DMS53 (cell line): ENCODE data around the gene ARID1B.

Experiments used
- DNase-seq: peaks from one replicate; lab custom pipeline; 2025; lab: John Stamatoyannopoulos, UW

The ARID1B gene

GRCh38 chr6:156852147-156852857 is 75.1 kb downstream of the ARID1B start:
- no peak for DNase-seq

GRCh38 chr6:156852858-156853216 is 75.7 kb downstream of the ARID1B start:
- no peak for DNase-seq

- no peak for DNase-seq
Measured at GRCh38 chr6:156853733-156854132, 76.6 kb downstream of the ARID1B start.

GRCh38 chr6:156854466-156855161 is 77.4 kb downstream of the ARID1B start:
- DNase-seq: no peak

GRCh38 chr6:156857573-156857972 is 80.4 kb downstream of the ARID1B start:
- no peak for DNase-seq

GRCh38 chr6:156859686-156860085 is 82.5 kb downstream of the ARID1B start:
- DNase-seq: no peak

GRCh38 chr6:156862711-156863110 is 85.5 kb downstream of the ARID1B start:
- no peak for DNase-seq

- DNase-seq: no peak
Measured at GRCh38 chr6:156863504-156863903, 86.3 kb downstream of the ARID1B start.

GRCh38 chr6:156864557-156864956 is 87.4 kb downstream of the ARID1B start:
- DNase-seq: no peak

- DNase-seq: no peak
Measured at GRCh38 chr6:156865019-156865629, 87.9 kb downstream of the ARID1B start.

- DNase-seq: peak; percentile 12
Measured at GRCh38 chr6:156866220-156867015, 89.2 kb downstream of the ARID1B start.

GRCh38 chr6:156867121-156867520 is 89.9 kb downstream of the ARID1B start:
- DNase-seq: no peak

- no peak for DNase-seq
Measured at GRCh38 chr6:156868385-156868784, 91.2 kb downstream of the ARID1B start.

GRCh38 chr6:156869980-156870398 is 92.8 kb downstream of the ARID1B start:
- DNase-seq: no peak

GRCh38 chr6:156870924-156871539 is 93.9 kb downstream of the ARID1B start:
- DNase-seq: no peak

- no peak for DNase-seq
Measured at GRCh38 chr6:156872903-156873302, 95.7 kb downstream of the ARID1B start.

- peak; percentile 73 for DNase-seq
Measured at GRCh38 chr6:156873654-156874380, 96.6 kb downstream of the ARID1B start.

- DNase-seq: no peak
Measured at GRCh38 chr6:156875062-156875461, 97.9 kb downstream of the ARID1B start.

- DNase-seq: no peak
Measured at GRCh38 chr6:156876302-156876701, 99.1 kb downstream of the ARID1B start.

GRCh38 chr6:156877126-156877863 is 100.1 kb downstream of the ARID1B start:
- DNase-seq: no peak

- DNase-seq: no peak
Measured at GRCh38 chr6:156878681-156879080, 101.5 kb downstream of the ARID1B start.
